ENCODE measurements around the gene YIPF2.

YIPF2 gene

DNA sequence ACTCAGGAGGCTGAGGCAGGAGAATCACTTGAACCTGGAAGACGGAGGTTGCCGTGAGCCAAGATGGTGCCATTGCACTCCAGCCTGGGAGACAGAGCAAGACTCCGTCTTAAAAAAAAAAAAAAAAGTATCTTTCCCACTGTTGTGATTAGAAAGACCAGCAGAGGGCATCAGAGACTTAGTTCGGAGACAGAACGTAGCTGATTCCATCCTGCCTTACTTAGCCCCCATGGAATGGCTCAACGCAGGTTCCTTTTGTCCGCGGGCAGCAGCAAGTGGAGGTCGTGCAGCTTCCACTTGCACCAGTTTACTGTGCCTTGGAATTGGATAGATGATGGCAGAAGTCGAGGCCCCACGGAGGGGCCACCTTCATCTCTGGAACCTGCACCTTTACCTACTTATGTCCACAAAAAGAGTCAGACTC is 8.2 kb upstream of the YIPF2 start:
- peak; percentile 76 to 83 for DNase-seq

DNA sequence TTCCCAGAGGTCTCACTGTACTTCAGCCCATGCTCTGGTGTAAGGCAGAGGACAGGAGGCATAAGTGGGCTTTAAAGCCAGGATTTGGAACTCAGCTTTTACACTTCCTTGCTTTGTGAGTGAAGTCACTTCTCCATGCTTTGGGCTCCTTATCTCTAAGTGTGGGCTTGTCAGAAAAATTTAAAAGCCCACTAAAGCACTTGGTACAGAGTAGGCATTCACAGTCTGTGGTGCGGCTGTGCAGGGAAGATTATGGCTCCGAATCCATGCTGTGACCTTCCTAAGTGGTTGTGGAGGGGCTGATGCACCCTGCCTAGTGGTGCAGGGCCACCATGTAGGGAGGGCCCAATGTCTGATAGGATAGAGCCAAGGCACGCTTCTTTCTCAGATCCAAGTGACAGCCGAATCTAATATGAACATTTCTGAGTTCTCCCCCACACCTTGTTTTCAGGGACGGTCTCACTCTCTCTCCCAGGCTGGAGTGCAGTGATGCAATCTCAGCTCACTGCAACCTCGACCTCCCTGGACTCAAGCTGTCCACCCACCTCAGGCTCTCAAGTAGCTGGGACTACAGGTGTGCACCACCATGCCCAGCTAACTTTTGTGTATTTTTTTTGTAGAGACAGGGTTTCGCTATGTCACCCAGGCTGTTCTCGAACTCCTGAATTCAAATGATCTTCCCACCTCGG is 7.1 kb upstream of the YIPF2 start:
- DNase-seq, result no peak

DNA sequence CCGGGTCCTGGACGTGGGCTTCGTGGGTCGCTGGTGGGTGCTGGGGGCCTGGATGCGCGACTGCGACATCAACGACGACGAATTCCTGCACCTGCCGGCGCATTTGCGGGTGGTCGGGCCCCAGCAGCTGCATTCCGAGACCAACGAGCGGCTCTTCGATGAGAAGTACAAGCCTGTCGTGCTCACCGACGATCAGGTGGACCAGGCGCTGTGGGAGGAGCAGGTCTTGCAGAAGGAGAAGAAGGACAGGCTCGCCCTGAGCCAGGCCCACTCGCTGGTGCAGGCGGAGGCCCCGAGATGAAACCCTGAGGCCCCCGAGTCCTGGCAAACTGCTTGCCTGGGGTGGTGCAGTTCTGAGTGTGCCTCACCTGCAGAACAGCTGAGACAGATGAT is 959 bp upstream of the YIPF2 start:
- DNase-seq, result no peak

DNA sequence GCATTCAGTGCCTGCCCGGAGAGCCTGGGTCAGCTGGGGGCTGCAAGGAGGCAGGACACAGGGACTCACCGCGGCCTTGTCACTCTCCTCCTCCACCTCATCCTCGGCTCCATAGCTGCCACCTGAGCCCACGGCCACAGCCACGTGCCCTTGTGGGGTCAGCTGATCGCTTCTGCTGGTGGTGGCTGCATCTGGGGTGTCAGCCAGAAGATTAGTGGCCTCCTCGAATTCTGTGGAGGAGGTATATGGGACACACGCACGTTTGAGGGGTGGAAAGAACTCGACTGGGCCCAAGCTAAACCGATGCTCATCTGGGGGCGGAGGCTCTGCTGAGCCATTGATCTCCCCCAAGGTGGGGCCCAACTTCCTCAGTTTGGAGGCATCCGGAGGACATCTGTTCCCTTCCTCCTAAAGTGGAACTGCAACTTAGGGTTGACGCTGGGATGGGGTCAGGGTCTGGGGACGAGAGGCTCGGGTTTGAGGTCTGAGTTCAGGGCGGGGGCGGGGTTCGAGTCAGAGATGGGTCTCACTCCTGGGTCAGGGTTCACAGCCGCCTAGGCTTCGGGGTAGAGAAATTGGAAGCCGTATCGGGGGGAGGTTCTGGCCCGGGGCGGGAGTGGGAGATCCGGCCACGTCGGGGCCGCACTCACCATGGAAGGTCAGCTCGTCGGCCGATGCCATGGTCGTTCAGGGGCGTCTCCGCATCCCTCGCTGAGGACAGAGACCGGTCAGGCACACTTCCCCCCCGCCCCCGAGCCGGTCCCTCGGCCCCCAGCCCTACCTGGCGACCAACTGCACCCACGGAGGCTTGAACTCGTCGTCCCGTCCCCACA is 493 bp downstream of the YIPF2 start:
- no peak for DNase-seq

DNA sequence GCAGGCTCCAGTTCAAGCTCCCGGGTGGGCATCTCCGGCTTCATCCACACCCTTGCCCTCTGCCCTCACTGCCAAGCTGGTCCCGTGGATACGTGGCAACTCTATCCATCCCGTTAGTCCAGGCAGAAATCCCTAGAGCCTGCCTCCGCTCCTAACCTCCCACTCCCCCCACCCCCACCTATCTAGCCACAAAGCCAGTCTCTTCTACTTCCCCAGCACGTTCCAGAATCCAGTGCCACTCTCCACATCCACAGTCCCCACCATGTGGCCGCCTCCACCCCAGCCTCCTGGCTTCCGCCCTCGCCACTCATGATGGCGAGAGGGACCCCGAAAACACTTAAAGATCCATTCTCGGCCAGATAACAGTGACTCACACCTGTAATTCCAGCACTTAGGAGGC is 3.8 kb downstream of the YIPF2 start:
- DNase-seq, result no peak

DNA sequence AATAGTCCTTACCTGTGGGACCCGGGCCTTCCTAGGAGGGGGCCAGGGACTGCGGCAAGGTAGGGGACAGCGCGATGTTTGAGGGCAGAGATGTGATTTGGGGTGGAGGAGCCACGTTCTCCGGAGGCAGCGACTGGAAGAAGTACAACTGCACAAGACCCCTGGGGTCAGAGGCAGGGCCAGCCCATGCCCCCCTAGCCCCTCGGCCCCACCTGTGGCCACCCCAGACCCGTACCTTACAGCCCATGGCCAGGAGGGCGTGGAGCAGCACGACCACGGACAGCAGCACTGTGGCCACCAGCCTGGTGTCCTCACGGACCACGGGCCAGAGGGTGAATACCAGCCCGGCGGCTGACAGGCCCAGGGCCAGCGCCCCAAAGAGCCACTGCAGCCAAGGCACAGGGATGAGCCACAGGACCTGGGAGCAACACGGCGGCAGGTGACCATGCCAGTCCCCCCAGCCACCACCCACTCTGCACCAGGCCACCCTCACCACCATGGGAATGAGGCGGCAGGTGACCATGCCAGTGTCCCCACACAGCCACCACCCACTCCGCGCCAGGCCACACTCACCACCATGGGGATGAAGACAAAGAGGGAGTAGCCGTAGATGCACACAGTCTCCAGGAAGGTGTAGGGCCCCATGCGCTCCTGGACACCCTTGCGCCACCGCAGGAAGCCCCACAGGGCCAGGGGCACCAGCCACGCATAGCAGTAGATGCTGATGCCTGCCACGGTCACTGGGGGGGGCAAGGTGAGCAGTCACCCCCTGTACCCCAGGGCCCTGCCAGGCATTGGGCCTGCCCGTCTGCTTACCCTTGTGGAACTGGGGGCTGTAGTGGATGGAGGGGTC is 5.0 kb downstream of the YIPF2 start:
- no peak for DNase-seq

DNA sequence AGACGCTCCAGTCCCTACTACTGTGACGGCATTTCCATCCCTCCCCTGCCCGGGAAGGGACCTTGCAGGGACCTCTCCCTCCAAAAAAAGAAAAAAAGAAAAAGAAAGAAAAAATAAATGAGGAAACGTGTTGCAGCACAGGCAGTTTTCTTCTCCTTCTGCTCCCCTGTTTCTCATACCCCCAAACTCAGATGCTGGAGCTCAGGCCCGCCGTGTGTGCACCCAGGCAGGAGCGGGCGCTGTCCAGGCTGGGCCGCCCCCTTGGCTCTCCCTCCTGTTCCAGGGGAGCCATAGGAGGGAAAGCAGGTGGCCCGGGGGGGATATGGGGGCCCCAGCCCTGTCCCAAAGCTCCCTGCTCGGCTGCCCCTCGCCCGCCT is 5.8 kb downstream of the YIPF2 start:
- DNase-seq, result no peak

DNA sequence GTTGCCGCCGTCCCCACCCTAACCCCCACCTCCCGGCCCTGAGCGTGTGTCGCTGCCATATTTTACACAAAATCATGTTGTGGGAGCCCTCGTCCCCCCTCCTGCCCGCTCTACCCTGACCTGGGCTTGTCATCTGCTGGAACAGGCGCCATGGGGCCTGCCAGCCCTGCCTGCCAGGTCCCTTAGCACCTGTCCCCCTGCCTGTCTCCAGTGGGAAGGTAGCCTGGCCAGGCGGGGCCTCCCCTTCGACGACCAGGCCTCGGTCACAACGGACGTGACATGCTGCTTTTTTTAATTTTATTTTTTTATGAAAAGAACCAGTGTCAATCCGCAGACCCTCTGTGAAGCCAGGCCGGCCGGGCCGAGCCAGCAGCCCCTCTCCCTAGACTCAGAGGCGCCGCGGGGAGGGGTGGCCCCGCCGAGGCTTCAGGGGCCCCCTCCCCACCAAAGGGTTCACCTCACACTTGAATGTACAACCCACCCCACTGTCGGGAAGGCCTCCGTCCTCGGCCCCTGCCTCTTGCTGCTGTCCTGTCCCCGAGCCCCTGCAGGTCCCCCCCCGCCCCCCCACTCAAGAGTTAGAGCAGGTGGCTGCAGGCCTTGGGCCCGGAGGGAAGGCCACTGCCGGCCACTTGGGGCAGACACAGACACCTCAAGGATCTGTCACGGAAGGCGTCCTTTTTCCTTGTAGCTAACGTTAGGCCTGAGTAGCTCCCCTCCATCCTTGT is 6.4 kb downstream of the YIPF2 start:
- DNase-seq, result no peak

DNA sequence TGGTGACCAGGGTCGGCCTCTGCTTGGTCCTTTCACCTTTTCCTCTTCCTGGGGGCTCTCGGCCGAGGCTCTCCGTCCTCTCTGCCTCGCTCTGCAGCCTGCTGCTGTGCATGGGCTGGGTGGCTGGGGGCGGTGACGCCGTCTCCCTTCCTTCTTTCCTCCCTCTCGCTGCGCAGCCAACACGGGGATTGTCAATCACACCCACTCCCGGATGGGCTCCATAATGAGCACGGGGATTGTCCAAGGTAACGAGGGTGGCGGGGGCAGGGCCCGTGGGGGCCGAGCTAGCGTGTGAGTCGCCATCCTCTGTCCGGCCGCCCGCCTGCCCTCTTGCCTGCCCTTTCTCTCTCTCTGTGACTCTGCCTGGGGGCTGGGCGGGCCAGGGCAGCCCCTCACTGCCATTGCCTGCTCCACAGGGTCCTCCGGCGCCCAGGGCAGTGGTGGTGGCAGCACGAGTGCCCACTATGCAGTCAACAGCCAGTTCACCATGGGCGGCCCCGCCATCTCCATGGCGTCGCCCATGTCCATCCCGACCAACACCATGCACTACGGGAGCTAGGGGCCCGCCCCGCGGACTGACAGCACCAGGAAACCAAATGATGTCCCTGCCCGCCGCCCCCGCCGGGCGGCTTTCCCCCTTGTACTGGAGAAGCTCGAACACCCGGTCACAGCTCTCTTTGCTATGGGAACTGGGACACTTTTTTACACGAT is 7.1 kb downstream of the YIPF2 start:
- DNase-seq, result no peak

DNA sequence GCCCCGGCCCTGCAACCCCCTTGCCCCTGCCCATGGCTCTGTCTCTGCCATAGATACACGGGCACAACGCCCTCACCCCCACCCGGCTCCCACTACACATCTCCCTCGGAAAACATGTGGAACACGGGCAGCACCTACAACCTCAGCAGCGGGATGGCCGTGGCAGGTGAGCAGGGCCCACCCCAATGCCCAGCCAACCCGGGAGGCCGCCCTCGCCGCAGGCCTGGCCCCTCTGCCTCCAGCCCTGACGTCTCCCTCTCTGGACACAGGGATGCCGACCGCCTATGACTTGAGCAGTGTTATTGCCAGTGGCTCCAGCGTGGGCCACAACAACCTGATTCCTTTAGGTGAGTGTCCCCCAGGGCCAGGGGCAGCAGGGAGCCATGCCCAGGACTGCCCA is 7.7 kb downstream of the YIPF2 start:
- no peak for DNase-seq

DNA sequence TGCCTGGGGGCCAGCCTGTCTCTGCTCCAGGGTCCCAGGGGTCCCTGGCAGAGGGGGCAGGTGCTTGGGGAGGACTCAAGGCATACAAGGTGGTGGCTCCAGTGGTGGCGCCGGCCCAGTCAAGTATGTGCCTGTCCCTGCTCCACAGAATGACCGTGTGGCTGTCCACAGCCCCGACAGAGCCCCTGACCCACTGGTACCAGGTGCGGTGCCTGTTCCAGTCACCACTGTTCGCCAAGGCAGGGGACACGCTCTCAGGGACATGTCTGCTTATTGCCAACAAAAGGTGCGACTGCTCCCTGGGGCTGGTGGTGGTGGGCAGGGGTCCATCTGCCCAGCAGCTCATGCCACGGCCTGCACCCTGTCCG is 8.2 kb downstream of the YIPF2 start:
- no peak for DNase-seq

DNA sequence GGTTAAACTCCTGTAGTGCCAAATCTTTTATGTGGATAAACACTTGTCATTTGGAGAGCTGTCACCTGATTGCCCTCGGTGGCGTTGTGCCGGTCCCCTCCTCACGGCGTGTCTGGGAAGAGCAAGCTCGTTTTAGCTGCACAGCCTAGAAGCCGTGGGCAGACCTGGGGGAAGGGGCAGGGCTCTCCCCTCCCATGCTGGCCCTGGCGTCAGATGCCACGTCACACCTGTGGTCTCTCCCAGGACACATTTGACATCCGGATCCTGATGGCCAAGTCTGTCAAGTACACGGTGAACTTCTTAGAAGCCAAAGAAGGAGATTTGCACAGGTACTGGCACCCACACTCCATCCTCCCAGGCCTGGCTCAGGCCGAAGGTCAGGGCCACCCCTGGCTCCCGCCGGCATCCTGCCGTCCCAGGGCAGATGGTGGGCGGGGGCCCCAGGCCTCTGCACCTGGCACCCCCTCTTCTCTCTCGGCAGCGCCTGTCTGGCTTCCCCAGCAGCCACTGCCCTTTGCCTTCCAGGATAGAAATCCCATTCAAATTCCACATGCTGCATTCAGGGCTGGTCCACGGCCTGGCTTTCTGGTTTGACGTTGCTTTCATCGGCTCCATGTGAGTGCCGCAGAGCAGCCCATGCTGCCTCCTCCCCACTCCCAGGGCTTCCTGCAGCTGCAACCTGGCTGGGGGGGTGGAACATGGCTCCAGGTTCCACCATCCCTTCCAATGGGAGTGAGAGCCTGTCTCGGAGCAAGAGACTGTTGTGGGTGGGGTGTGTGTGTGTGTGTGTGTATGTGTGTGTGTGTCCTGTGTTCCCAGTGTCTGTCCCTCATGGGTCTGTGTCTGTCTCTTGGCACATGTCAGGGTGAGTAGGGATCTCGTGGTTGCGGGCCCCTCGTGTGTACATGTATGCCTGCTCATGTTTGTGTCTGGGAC is 8.8 kb downstream of the YIPF2 start:
- DNase-seq, result no peak

DNA sequence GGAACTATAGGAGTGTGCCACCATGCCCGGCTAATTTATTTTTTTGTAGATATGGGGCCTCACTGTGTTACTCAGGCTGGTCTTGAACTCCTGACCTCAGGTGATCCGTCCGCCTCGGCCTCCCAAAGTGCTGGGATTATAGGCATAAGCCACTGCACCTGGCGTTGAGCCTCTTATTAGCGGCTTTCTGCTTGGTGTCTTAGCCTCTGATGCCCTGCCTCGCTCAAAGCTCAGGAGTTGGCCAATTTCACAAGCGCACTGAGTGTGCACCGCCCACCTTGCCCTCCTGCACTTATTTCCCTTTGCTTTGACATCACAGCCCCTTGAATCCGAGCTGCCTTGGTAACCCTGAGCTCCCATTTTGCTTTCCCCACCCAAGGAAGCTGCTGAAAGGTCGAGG is 10.1 kb downstream of the YIPF2 start:
- DNase-seq, result no peak

DNA sequence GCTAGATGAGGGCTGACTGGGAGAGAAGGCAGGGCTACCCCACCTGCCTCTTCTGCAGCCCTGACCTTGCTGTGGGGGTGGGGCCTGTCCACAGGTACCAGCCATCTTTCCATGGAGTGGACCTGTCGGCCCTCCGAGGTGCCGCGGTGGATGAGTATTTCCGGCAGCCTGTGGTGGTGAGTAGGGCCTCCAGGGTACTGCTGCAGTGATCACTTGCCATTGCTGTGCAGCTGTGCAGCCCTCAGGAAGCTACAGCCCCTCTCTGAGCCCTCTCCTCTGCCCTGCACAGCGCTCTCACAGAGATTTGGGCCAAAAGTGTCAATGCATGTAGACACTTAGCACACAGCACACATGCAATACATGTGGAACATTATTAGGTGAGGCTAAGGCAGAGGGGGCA is 11.8 kb downstream of the YIPF2 start:
- DNase-seq, result no peak

DNA sequence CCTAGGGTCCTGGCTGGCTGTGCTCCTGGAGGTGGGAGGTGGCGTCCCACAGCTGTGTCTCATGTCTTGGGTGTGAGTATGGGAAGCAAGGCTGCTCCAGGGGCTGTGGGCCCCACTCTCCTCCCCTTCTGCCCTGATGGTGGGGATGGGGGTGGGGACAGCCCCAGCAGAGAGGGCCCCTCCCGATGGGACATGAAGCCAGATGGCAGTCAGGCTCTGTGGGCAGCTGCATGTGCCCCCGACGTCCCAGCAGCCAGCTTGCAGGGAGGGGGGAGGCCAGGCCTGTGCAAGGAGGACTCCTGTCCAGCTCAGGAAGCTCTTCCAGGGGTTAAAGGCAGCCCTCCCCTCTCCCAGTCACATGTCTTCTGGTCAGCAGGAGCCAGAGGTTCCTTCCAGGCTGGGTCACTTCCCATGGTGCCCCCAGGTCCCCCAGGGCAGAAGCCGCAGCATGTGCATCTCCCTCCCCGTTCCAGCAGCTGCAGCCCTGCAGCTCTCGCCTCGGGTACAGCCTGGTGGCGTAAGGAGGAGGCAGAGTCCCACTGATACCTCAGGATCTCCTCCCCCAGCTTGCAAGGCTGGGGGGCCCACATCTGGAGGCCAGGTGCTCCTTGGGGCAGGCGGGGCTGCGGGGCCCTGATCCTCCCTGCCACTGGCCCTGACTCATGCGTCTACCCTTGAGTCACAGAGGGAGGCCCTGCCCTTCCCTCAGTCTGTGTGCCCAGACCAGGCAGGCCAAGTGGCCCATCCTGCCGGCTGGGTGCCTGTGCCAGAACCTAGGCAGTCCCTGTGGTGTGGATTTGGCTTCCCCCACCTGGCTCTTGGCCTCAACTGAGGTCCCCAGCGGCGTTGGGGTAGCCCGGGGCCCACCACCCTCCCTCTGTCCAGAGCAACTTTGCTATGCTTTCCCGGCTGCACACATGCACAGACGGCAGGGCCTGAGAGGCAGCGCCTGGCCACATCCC is 13.0 kb downstream of the YIPF2 start:
- no peak for DNase-seq

DNA sequence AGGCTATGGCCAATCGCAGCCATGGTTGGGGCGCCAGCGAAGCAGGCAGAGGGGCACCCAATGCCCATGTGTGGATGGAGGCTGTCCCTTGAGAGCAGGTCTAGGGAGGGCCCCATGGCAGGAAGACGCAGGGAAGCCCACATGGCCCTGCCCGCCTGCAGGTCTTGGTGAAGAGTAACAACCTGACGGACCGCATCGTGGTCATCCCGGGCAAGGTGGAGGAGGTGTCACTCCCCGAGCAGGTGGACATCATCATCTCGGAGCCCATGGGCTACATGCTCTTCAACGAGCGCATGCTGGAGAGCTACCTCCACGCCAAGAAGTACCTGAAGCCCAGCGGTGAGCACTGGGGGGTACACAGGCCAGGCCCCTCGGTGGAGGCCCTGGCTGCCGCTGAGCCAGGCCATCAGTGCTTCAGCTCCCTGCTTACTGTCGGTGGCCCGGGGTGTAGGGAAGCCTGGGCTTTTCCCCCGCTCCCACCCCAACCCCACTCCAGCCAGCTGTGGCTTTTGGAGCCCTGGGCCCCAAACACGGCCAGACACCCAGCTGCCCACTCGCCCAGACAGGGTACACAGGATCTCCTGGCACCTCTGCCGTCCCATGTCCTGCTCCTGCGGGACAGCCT is 14.6 kb downstream of the YIPF2 start:
- no peak for DNase-seq

DNA sequence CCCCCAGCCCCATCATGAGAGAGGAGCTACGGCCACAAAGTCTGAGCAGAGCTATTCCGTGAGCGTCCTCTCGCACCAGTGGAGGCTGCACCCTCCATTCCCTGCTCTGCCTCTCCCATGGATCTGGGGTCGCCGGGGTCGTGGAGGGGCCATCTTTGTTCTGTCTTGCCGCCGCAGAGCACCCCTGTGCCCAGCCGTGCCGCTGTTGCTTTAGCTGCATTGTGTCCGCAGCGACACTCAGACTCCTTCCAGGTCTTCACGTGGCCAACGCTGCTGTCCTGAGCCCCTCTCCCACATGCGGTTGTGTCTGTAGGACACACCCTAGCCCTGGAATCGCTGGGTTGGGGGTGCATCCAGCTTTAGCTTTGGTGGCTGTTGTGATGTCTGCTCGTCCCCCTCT is 15.8 kb downstream of the YIPF2 start:
- DNase-seq, result no peak

DNA sequence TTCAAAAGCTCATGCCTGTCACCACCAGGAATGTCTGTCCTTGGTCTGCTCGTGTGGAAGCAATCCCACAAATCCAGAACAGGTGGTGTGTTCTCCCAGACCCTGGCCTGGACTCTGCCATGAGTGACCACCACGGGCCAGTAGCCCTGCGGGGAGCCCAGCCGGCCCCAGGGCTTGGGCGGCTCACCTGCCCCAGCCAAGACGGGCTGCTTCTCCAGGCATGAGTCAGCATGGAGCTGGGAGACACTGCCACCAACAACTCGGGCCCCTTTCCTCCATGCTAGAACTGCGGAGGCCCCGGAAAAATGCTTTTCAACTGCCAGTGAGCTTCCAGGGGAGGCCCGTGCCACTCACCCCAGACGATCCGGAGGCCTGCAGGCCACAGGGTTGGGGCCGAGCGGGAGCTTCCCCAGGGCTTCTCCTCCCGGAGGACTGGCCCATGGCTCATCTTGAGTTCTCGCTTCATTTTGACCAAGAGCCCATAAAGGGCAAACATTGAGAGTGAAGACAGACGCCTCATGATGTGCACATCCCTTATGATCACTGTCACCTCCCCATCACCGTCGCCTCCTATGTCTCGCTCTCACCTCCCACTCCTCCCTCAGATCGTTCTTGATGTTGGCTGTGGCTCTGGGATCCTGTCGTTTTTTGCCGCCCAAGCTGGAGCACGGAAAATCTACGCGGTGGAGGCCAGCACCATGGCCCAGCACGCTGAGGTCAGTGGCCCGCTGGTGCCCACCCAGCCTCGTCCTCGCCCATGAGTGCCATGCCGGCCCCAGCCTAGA is 16.7 kb downstream of the YIPF2 start:
- DNase-seq, result no peak

Data from NCI-H2081 (cell line).